Measurements from ENCODE around the gene HIPK1.

The HIPK1 gene

GRCh38 chr1:113928941-113929749 is at the start of gene HIPK1:
Gene HIPK1 (plus strand): TSS chr1:113929324.
- peak; percentile 89 to 90 for DNase-seq (ENCODE audit: low read depth in 2 of 2)

GRCh38 chr1:113879739-113880038 is 49.4 kb upstream of the HIPK1 start:
- no peak for DNase-seq (ENCODE audit: low read depth in 2 of 2)

- DNase-seq (ENCODE audit: low read depth in 2 of 2): no peak
Measured at GRCh38 chr1:113881661-113882060, 47.5 kb upstream of the HIPK1 start.

- no peak for DNase-seq (ENCODE audit: low read depth in 2 of 2)
Measured at GRCh38 chr1:113886417-113887401, 42.4 kb upstream of the HIPK1 start.

- no peak for DNase-seq (ENCODE audit: low read depth in 2 of 2)
Measured at GRCh38 chr1:113887402-113888175, 41.5 kb upstream of the HIPK1 start, which contains the start of gene BCL2L15. Gene BCL2L15 (minus strand): TSS chr1:113887581. CDS start chr1:113887375, 206 bp downstream.

- DNase-seq (ENCODE audit: low read depth in 2 of 2): no peak
Measured at GRCh38 chr1:113890816-113891215, 38.3 kb upstream of the HIPK1 start.

- no peak for DNase-seq (ENCODE audit: low read depth in 2 of 2)
Measured at GRCh38 chr1:113891631-113892220, 37.4 kb upstream of the HIPK1 start.

GRCh38 chr1:113893267-113893666 is 35.9 kb upstream of the HIPK1 start:
- DNase-seq (ENCODE audit: low read depth in 2 of 2): no peak

- DNase-seq (ENCODE audit: low read depth in 2 of 2): no peak
Measured at GRCh38 chr1:113895098-113895497, 34.0 kb upstream of the HIPK1 start.

GRCh38 chr1:113895961-113896360 is 33.2 kb upstream of the HIPK1 start:
- DNase-seq (ENCODE audit: low read depth in 2 of 2): no peak

GRCh38 chr1:113898241-113898814 is 30.8 kb upstream of the HIPK1 start:
- no peak for DNase-seq (ENCODE audit: low read depth in 2 of 2)

- DNase-seq (ENCODE audit: low read depth in 2 of 2): no peak
Measured at GRCh38 chr1:113899111-113899510, 30.0 kb upstream of the HIPK1 start.

GRCh38 chr1:113901191-113901590 is 27.9 kb upstream of the HIPK1 start:
- no peak for DNase-seq (ENCODE audit: low read depth in 2 of 2)

- DNase-seq (ENCODE audit: low read depth in 2 of 2): peak; percentile 4 to 10
Measured at GRCh38 chr1:113903501-113904292, 25.4 kb upstream of the HIPK1 start.

GRCh38 chr1:113904293-113904673 is 24.8 kb upstream of the HIPK1 start:
- no peak for DNase-seq (ENCODE audit: low read depth in 2 of 2)

- peak; percentile 93 to 98 for DNase-seq (ENCODE audit: low read depth in 2 of 2)
Measured at GRCh38 chr1:113904674-113905434, 24.3 kb upstream of the HIPK1 start, which contains the start of the genes AP4B1 and DCLRE1B. Gene AP4B1 (minus strand): TSS chr1:113904799. CDS start chr1:113904717, 82 bp downstream. Gene DCLRE1B (plus strand): TSS chr1:113905326. CDS start chr1:113905587, 261 bp downstream.

- peak; percentile 7 to 14 for DNase-seq (ENCODE audit: low read depth in 2 of 2)
Measured at GRCh38 chr1:113905435-113905861, 23.7 kb upstream of the HIPK1 start.

GRCh38 chr1:113912594-113913311 is 16.4 kb upstream of the HIPK1 start:
- DNase-seq (ENCODE audit: low read depth in 2 of 2): no peak

GRCh38 chr1:113913312-113913668 is 15.8 kb upstream of the HIPK1 start:
- no peak for DNase-seq (ENCODE audit: low read depth in 2 of 2)
